ENCODE results near the gene ANKFN1. TPM values are rescaled to one million over a fixed set of nuclear protein-coding genes. Genes with fewer than 3 reads are reported as not detected.
A peak's percentile ranks its signal among the peaks of the same experiment; 100 is the strongest.

Gene ANKFN1
- polyA plus RNA-seq, 3 donors, result not detected

- no peak overlapping the region for H3K4me2 ChIP-seq (replicated peaks; ENCODE audit: extremely low read depth, low read length, poor library complexity, severe bottlenecking)
- peaks cover 13% of the 10 kb centered on the region for H3K4me1 Mint-ChIP-seq
- intact Hi-C loops (cut with micrococcal nuclease), result no loop called here
- no peaks in the 10 kb centered on the region for H3K27me3 ChIP-seq (ENCODE audit: control insufficient read depth in 2 of 2, insufficient read depth in 2 of 2, low read length in 2 of 2)
- peaks cover 0 to 9% (median 6%) of the 10 kb centered on the region in 7 donors for H3K9me3 Mint-ChIP-seq
- H3K79me2 ChIP-seq (ENCODE audit: insufficient read depth, low read length), result no peaks in the 10 kb centered on the region
- H3K27me3 Mint-ChIP-seq (ENCODE audit: low read depth in 3 of 3), result peaks cover 1 to 5% (median 4%) of the 10 kb centered on the region in 3 donors
- H3K27ac ChIP-seq (ENCODE audit: low read depth in 1 of 2, low read length in 2 of 2), result no peak overlapping the region
- peaks cover 0 to 2% of the 10 kb centered on the region in 2 donors for H3K9me3 ChIP-seq (replicated peaks in 1 of 2; ENCODE audit: control insufficient read depth in 1 of 2, insufficient read depth in 1 of 2, low read length in 2 of 2)
- DNase-seq, result peak in 1 of 3 donors; percentile 9
- peak overlapping the region in 2 of 7 donors; percentile 43 to 46 for H3K27ac Mint-ChIP-seq
- H3K4me3 Mint-ChIP-seq, result peak overlapping the region in 1 of 2 donors; percentile 35
- H3K4me1 ChIP-seq (ENCODE audit: control insufficient read depth in 1 of 2, insufficient read depth in 2 of 2, low read length in 2 of 2), result peaks cover 3 to 8% of the 10 kb centered on the region in 2 donors
- peak overlapping the region; percentile 12 for H2AFZ ChIP-seq (ENCODE audit: insufficient read depth, low read depth, low read length, poor library complexity, severe bottlenecking)
- WGBS (ENCODE audit: insufficient coverage), result no CpG with 5 or more reads among the region's 1 CpG
- no peaks in the 10 kb centered on the region for H3K36me3 ChIP-seq (replicated peaks in 1 of 2; ENCODE audit: control insufficient read depth in 1 of 2, insufficient read depth in 2 of 2, low read length in 2 of 2)
- H4K20me1 ChIP-seq (ENCODE audit: insufficient read depth, low read length), result no peaks in the 10 kb centered on the region
- no peaks in the 10 kb centered on the region for H3K36me3 Mint-ChIP-seq
- H3K9ac ChIP-seq (ENCODE audit: insufficient read depth, low read length, poor library complexity, severe bottlenecking), result no peak overlapping the region
- H3K4me3 ChIP-seq (replicated peaks in 1 of 3; ENCODE audit: low read depth in 2 of 3, low read length in 3 of 3), result no peak overlapping the region
- no peak for TF ChIP-seq CTCF (IDR thresholded peaks at IDR 0.05)
Observed at GRCh38 chr17:56536766-56537165, 383.5 kb downstream of the ANKFN1 start.

- no peak for DNase-seq
- peaks cover 0 to 9% (median 6%) of the 10 kb centered on the region in 7 donors for H3K9me3 Mint-ChIP-seq
- Histone ChIP-seq H3K9me3 (replicated peaks in 1 of 2; ENCODE audit: control insufficient read depth in 1 of 2, insufficient read depth in 1 of 2, low read length in 2 of 2) (peaks cover 0 to 2% of the 10 kb centered on the region in 2 donors), H3K27me3 (ENCODE audit: control insufficient read depth in 2 of 2, insufficient read depth in 2 of 2, low read length in 2 of 2) (no peaks in the 10 kb centered on the region), H2AFZ (ENCODE audit: insufficient read depth, low read depth, low read length, poor library complexity, severe bottlenecking) (no peak overlapping the region), H3K4me3 (replicated peaks in 1 of 3; ENCODE audit: low read depth in 2 of 3, low read length in 3 of 3) (no peak overlapping the region), H3K79me2 (ENCODE audit: insufficient read depth, low read length) (no peaks in the 10 kb centered on the region), H3K4me1 (ENCODE audit: control insufficient read depth in 1 of 2, insufficient read depth in 2 of 2, low read length in 2 of 2) (peaks cover 3 to 8% of the 10 kb centered on the region in 2 donors), H4K20me1 (ENCODE audit: insufficient read depth, low read length) (no peaks in the 10 kb centered on the region), H3K36me3 (replicated peaks in 1 of 2; ENCODE audit: control insufficient read depth in 1 of 2, insufficient read depth in 2 of 2, low read length in 2 of 2) (no peaks in the 10 kb centered on the region), H3K27ac (ENCODE audit: low read depth in 1 of 2, low read length in 2 of 2) (no peak overlapping the region), H3K4me2 (replicated peaks; ENCODE audit: extremely low read depth, low read length, poor library complexity, severe bottlenecking) (no peak overlapping the region), H3K9ac (ENCODE audit: insufficient read depth, low read length, poor library complexity, severe bottlenecking) (no peak overlapping the region)
- H3K4me1 Mint-ChIP-seq, result peaks cover 10% of the 10 kb centered on the region
- WGBS (ENCODE audit: insufficient coverage), result 96% methylated on average over 4 of the region's 5 CpGs
- peak overlapping the region in 1 of 7 donors; percentile 55 for H3K27ac Mint-ChIP-seq
- peaks cover 2 to 5% (median 3%) of the 10 kb centered on the region in 3 donors for H3K27me3 Mint-ChIP-seq (ENCODE audit: low read depth in 3 of 3)
- intact Hi-C loops (cut with micrococcal nuclease), result no loop called here
- no peak for TF ChIP-seq CTCF (IDR thresholded peaks at IDR 0.05)
- H3K4me3 Mint-ChIP-seq, result no peak overlapping the region
- no peaks in the 10 kb centered on the region for H3K36me3 Mint-ChIP-seq
Observed at GRCh38 chr17:56540836-56541235, 387.6 kb downstream of the ANKFN1 start.
